ENCODE measurements around the gene APIP. TPM values are rescaled to one million over a fixed set of nuclear protein-coding genes. Genes with fewer than 3 reads are reported as not detected.
A peak's percentile ranks its signal among the peaks of the same experiment; 100 is the strongest.

The APIP gene
- total RNA-seq, 4 donors from 2014 or later: 35.6 to 54.3 (median 39.0) TPM

GRCh38 chr11:34844463-34845112 lies 71.6 kb downstream of the APIP start:
- H3K4me3 ChIP-seq (replicated peaks in 1 of 3): no peak overlapping the region
- H3K27me3 ChIP-seq: no peaks in the 10 kb centered on the region
- 72 to 83% methylated on average over 5 of the region's 5 CpGs for WGBS, 2 donors

GRCh38 chr11:34843271-34843670 lies 72.9 kb downstream of the APIP start:
- Histone ChIP-seq H3K36me3 (no peaks in the 10 kb centered on the region), H3K4me3 (replicated peaks in 1 of 3) (no peak overlapping the region), H3K9me3 (no peaks in the 10 kb centered on the region), H3K27me3 (no peaks in the 10 kb centered on the region), H3K4me1 (no peaks in the 10 kb centered on the region), H3K27ac (no peak overlapping the region)
- TF ChIP-seq CTCF (IDR thresholded peaks at IDR 0.05) (no peak), POLR2A (IDR thresholded peaks at IDR 0.05) (no peak)
- intact Hi-C loops (cut with DNase I): no loop called here
- DNase-seq: no peak

More at GRCh38 chr11:34844463-34845112, 71.6 kb downstream of the APIP start:
- Histone ChIP-seq H3K9me3 (no peaks in the 10 kb centered on the region), H3K36me3 (no peaks in the 10 kb centered on the region), H3K4me1 (no peaks in the 10 kb centered on the region), H3K27ac (no peak overlapping the region)
- no peak for DNase-seq
- intact Hi-C loops (cut with DNase I): no loop called here
- TF ChIP-seq CTCF (IDR thresholded peaks at IDR 0.05) (no peak), POLR2A (IDR thresholded peaks at IDR 0.05) (no peak)

DNA sequence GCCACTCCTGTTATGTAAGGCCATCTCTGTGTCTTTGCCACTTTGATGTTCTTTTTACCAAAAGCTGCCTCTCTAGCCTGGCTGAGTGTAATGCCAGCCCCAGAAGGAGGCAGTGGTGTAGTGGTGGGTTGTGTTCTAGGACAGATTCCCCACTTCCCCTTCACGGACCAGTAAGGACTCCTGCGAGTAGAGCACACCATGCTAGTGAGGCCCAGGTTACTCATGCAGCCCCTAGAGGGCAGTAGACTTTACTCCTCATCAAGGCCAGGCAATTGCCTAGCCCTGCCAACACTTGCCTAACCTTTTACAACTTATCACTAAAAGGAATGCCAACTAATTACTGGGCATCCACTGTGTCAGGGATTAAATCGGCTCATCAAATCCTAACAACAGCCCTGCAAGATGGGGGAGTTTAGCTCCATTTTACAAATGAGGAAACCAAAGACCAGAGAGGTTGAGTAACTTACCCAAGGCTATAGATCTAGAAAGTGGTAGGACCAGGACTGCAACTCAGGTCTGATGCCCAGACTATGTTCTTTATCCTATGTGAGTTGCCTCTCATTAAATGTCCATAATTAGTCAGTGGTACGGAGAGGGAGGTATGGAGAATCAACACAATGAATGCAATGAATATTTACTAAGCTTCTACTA lies 75.3 kb downstream of the APIP start:
- TF ChIP-seq POLR2A (IDR thresholded peaks at IDR 0.05) (no peak), CTCF (IDR thresholded peaks at IDR 0.05) (peak in 3 of 6 experiments; percentile 25 to 45 (median 38))
- Histone ChIP-seq H3K27ac (no peak overlapping the region), H3K36me3 (no peaks in the 10 kb centered on the region), H3K4me3 (replicated peaks in 1 of 3) (no peak overlapping the region), H3K4me1 (no peaks in the 10 kb centered on the region), H3K9me3 (no peaks in the 10 kb centered on the region), H3K27me3 (no peaks in the 10 kb centered on the region)
- 42 to 64% methylated on average over 4 of the region's 4 CpGs for WGBS, 2 donors
- peak in 1 of 2 donors; percentile 23 for DNase-seq
- intact Hi-C loops (cut with DNase I): no loop called here

GRCh38 chr11:34839969-34840368 lies 76.2 kb downstream of the APIP start:
- Histone ChIP-seq H3K4me1 (no peaks in the 10 kb centered on the region), H3K4me3 (replicated peaks in 1 of 3) (no peak overlapping the region), H3K9me3 (no peaks in the 10 kb centered on the region), H3K27ac (no peak overlapping the region), H3K27me3 (no peaks in the 10 kb centered on the region), H3K36me3 (no peaks in the 10 kb centered on the region)
- DNase-seq: no peak
- intact Hi-C loops (cut with DNase I): no loop called here
- 93 to 95% methylated on average over 2 of the region's 2 CpGs for WGBS, 2 donors
- no peak for TF ChIP-seq CTCF (IDR thresholded peaks at IDR 0.05)
- no peak for TF ChIP-seq POLR2A (IDR thresholded peaks at IDR 0.05)

Measured in thyroid gland (tissue), 4 donors.